ENCODE measurements around the gene UNK. TPM values are rescaled to one million over a fixed set of nuclear protein-coding genes. Genes with fewer than 3 reads are reported as not detected.

Gene UNK
- total and polyA plus RNA-seq, 4 donors: 4.0 to 16.4 (median 8.9) TPM

GRCh38 chr17:75751676-75752404 lies 32.8 kb upstream of the UNK start:
- H3K36me3 ChIP-seq (ENCODE audit: control insufficient read depth in 4 of 4, insufficient read depth in 3 of 4, low read depth in 1 of 4, low read length in 3 of 4): no peaks in the 10 kb centered on the region

GRCh38 chr17:75752405-75752709 lies 32.2 kb upstream of the UNK start:
- Histone ChIP-seq H3K36me3 (ENCODE audit: control insufficient read depth in 4 of 4, insufficient read depth in 3 of 4, low read depth in 1 of 4, low read length in 3 of 4) (peaks cover 0 to 2% (median 0%) of the 10 kb centered on the region in 4 donors), H3K4me3 (ENCODE audit: low read depth in 1 of 3, low read length in 3 of 3) (no peak overlapping the region), H3K9ac (ENCODE audit: low read depth in 1 of 2, low read length in 2 of 2) (no peak overlapping the region), H3K27me3 (ENCODE audit: control insufficient read depth in 4 of 4, insufficient read depth in 4 of 4, low read length in 3 of 4) (no peaks in the 10 kb centered on the region), H3K9me3 (ENCODE audit: control insufficient read depth in 4 of 4, low read length in 3 of 4) (no peaks in the 10 kb centered on the region), H3K4me1 (ENCODE audit: control insufficient read depth in 4 of 4, insufficient read depth in 4 of 4, low read length in 3 of 4) (peaks cover 8 to 45% (median 17%) of the 10 kb centered on the region in 4 donors), H3K27ac (ENCODE audit: low read depth in 1 of 2, low read length in 2 of 2) (no peak overlapping the region)
- 96% methylated on average over 10 of the region's 10 CpGs for WGBS
- DNase-seq (ENCODE audit: low spot score): no peak
- no peak for TF ChIP-seq ZBTB33 (IDR thresholded peaks at IDR 0.05)
- no peak for TF ChIP-seq YY1 (IDR thresholded peaks at IDR 0.05)
- TF ChIP-seq RXRA (IDR thresholded peaks at IDR 0.05): no peak
- TF ChIP-seq CTCF (IDR thresholded peaks at IDR 0.05; ENCODE audit: low read depth, low read length, missing input control): no peak
- TF ChIP-seq HNF4G (IDR thresholded peaks at IDR 0.05): no peak
- TF ChIP-seq RAD21 (IDR thresholded peaks at IDR 0.05): no peak
- no peak for TF ChIP-seq MAX (IDR thresholded peaks at IDR 0.05)
- TF ChIP-seq FOXA2 (IDR thresholded peaks at IDR 0.05): no peak
- TF ChIP-seq REST (IDR thresholded peaks at IDR 0.05): no peak

More at GRCh38 chr17:75751676-75752404, 32.8 kb upstream of the UNK start:
- H3K9me3 ChIP-seq (ENCODE audit: control insufficient read depth in 4 of 4, low read length in 3 of 4): no peaks in the 10 kb centered on the region
- H3K27ac ChIP-seq (ENCODE audit: low read depth in 1 of 2, low read length in 2 of 2): no peak overlapping the region
- no peak overlapping the region for H3K9ac ChIP-seq (ENCODE audit: low read depth in 1 of 2, low read length in 2 of 2)
- WGBS: 91% methylated on average over 24 of the region's 24 CpGs
- DNase-seq (ENCODE audit: low spot score): no peak
- H3K4me3 ChIP-seq (ENCODE audit: low read depth in 1 of 3, low read length in 3 of 3): no peak overlapping the region
- H3K4me1 ChIP-seq (ENCODE audit: control insufficient read depth in 4 of 4, insufficient read depth in 4 of 4, low read length in 3 of 4): peaks cover 8 to 40% (median 17%) of the 10 kb centered on the region in 4 donors
- TF ChIP-seq EGR1 (IDR thresholded peaks at IDR 0.05; ENCODE audit: low read depth in 2 of 2): no peak
- TF ChIP-seq ATF3 (IDR thresholded peaks at IDR 0.05): no peak
- TF ChIP-seq NR2F2 (IDR thresholded peaks at IDR 0.05): no peak
- no peaks in the 10 kb centered on the region for H3K27me3 ChIP-seq (ENCODE audit: control insufficient read depth in 4 of 4, insufficient read depth in 4 of 4, low read length in 3 of 4)
